CD4-positive, alpha-beta T cell (primary cell): ENCODE results near the gene UGT1A6. TPM values are rescaled to one million over a fixed set of nuclear protein-coding genes. Genes with fewer than 3 reads are reported as not detected.

Experiments
- ATAC-seq: fragments of 200-7000 bp; cut with Tn5 transposase; one replicate; pipeline ENCODE4 v1.10.0; 2022; ENCODE audit warnings: mild to moderate bottlenecking; ENCODE audit not compliant: poor library complexity
- CTCF ChIA-PET: fragments of 350-600 bp; sonication (Branson Sonifier 250); formaldehyde crosslinking; loops from one replicate; lab custom pipeline; 2021; ENCODE audit warnings: antibody characterized with exemption, inconsistent platforms; lab: Charles Lee
- POLR2A ChIA-PET: fragments of 350-600 bp; sonication (Branson Sonifier 250); formaldehyde crosslinking; loops from one replicate; lab custom pipeline; 2021; ENCODE audit warnings: antibody characterized with exemption, inconsistent platforms; lab: Charles Lee
- DNase-seq, 14 experiments: peaks; one replicate each; pipeline ENCODE4 v3.0.0-alpha.2; 2013 to 2020; ENCODE audit warnings: mixed read lengths in 2 of 14
- H3K27ac ChIP-seq, 2 donors: one replicate each; pipeline versions ENCODE4 v1.5.1 to v1.7.0; 2013; ENCODE audit warnings: low read length in 2 of 2, low read depth in 1 of 2, mild to moderate bottlenecking in 1 of 2
- H3K27me3 ChIP-seq, 2 experiments: 1 replicate in 1 of 2; 2 replicates in 1 of 2; pipeline versions ENCODE4 v1.6.1 to v1.7.0; 2013; ENCODE audit warnings: low read length in 2 of 2, control low read depth in 1 of 2, mild to moderate bottlenecking in 1 of 2, moderate library complexity in 1 of 2; ENCODE audit not compliant: insufficient read depth in 2 of 2, control insufficient read depth in 1 of 2
- H3K36me3 ChIP-seq: one replicate; pipeline ENCODE4 v1.6.1; 2013; ENCODE audit warnings: low read length, control low read depth; ENCODE audit not compliant: insufficient read depth
- H3K4me1 ChIP-seq: one replicate; pipeline ENCODE4 v1.6.1; 2013; ENCODE audit warnings: low read length, control low read depth; ENCODE audit not compliant: insufficient read depth
- H3K4me3 ChIP-seq: one replicate; pipeline ENCODE4 v1.5.1; 2013; ENCODE audit warnings: mild to moderate bottlenecking, low read length, moderate library complexity
- H3K9me3 ChIP-seq, 2 experiments: 1 replicate in 1 of 2; 2 replicates in 1 of 2; pipeline versions ENCODE4 v1.6.1 to v1.7.0; 2013; ENCODE audit warnings: low read length in 2 of 2, mild to moderate bottlenecking in 2 of 2, control low read depth in 1 of 2, moderate library complexity in 1 of 2; ENCODE audit not compliant: control insufficient read depth in 1 of 2, insufficient read depth in 1 of 2
- H3K27ac Mint-ChIP-seq: one replicate; pipeline ENCODE4 v1.8.0; 2020; ENCODE audit warnings: mixed read lengths
- H3K27me3 Mint-ChIP-seq: one replicate; pipeline ENCODE4 v1.8.0; 2021; ENCODE audit warnings: mixed read lengths
- H3K36me3 Mint-ChIP-seq: one replicate; pipeline ENCODE4 v1.8.0; 2021; ENCODE audit warnings: low read depth, mixed read lengths
- H3K4me1 Mint-ChIP-seq: one replicate; pipeline ENCODE4 v1.8.0; 2021; ENCODE audit warnings: low read depth, mixed read lengths
- H3K4me3 Mint-ChIP-seq: one replicate; pipeline ENCODE4 v1.8.0; 2020; ENCODE audit warnings: mild to moderate bottlenecking, mixed read lengths
- H3K9me3 Mint-ChIP-seq: one replicate; pipeline ENCODE4 v1.8.0; 2020; ENCODE audit warnings: mixed read lengths
- intact Hi-C, 2 experiments: fragments of 100-400 bp; cut with DNase I in 1 of 2; cut with micrococcal nuclease in 1 of 2; formaldehyde crosslinking; loops; one replicate each; pipeline versions ENCODE4 v1.15.1 to v1.9.0; 2023 to 2025; cut with DNase I, micrococcal nuclease
- total RNA-seq, 174 experiments: library from RNA in 2 of 174; stranded (reverse) in 2 of 174; gene quantifications; one replicate each; pipeline ENCODE4 v1.2.3 and lab custom pipeline; 2021 to 2026
- TF ChIP-seq, protein P1 (sequence below): fragments of 200-600 bp; IDR thresholded peaks from one replicate; pipeline ENCODE4 v1.8.0; 2022; ENCODE audit warnings: antibody characterized with exemption, mild to moderate bottlenecking

Gene UGT1A6
- total RNA-seq, 2 experiments from 2014 or later, result not detected

DNA sequence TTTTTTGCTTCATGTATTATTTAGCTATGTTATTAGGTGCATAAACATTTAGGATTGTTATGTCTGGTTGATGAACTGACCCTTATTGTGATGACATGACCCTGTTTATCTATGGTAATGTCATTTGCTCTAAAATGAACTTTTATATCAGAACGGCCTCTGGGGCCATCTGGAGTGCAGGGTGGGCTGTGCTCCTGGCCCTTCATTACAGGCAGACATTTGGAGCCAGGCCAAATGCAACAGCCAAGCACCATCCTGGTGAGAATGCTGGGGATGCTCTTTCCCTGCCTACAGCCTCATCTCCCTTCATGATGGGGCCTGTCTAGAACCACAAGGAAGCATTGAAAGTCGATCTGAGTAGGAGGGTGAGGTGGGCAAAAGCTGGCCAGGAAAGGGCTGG lies 123.6 kb downstream of the UGT1A6 start:
- H3K36me3 ChIP-seq, result no peaks in the 10 kb centered on the region
- ChIA-PET POLR2A (no interaction called here), CTCF (no interaction called here)
- H3K9me3 ChIP-seq, result peaks cover 0 to 18% of the 10 kb centered on the region in 2 experiments
- TF ChIP-seq, protein P1, sequence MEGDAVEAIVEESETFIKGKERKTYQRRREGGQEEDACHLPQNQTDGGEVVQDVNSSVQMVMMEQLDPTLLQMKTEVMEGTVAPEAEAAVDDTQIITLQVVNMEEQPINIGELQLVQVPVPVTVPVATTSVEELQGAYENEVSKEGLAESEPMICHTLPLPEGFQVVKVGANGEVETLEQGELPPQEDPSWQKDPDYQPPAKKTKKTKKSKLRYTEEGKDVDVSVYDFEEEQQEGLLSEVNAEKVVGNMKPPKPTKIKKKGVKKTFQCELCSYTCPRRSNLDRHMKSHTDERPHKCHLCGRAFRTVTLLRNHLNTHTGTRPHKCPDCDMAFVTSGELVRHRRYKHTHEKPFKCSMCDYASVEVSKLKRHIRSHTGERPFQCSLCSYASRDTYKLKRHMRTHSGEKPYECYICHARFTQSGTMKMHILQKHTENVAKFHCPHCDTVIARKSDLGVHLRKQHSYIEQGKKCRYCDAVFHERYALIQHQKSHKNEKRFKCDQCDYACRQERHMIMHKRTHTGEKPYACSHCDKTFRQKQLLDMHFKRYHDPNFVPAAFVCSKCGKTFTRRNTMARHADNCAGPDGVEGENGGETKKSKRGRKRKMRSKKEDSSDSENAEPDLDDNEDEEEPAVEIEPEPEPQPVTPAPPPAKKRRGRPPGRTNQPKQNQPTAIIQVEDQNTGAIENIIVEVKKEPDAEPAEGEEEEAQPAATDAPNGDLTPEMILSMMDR, result no peak
- H3K9me3 Mint-ChIP-seq, result no peaks in the 10 kb centered on the region
- H3K4me1 ChIP-seq, result no peaks in the 10 kb centered on the region
- H3K4me3 ChIP-seq, result no peak overlapping the region
- peak in 1 of 14 experiments; percentile 2 for DNase-seq
- peaks cover 0 to 2% of the 10 kb centered on the region in 2 experiments for H3K27me3 ChIP-seq
- no peak overlapping the region for H3K27ac Mint-ChIP-seq
- H3K27me3 Mint-ChIP-seq, result peaks cover 7% of the 10 kb centered on the region
- H3K4me1 Mint-ChIP-seq, result no peaks in the 10 kb centered on the region
- H3K27ac ChIP-seq, result no peak overlapping the region
- intact Hi-C loops, result no loop called here
- H3K4me3 Mint-ChIP-seq, result no peak overlapping the region
- H3K36me3 Mint-ChIP-seq, result no peaks in the 10 kb centered on the region
- ATAC-seq, result no peak

DNA sequence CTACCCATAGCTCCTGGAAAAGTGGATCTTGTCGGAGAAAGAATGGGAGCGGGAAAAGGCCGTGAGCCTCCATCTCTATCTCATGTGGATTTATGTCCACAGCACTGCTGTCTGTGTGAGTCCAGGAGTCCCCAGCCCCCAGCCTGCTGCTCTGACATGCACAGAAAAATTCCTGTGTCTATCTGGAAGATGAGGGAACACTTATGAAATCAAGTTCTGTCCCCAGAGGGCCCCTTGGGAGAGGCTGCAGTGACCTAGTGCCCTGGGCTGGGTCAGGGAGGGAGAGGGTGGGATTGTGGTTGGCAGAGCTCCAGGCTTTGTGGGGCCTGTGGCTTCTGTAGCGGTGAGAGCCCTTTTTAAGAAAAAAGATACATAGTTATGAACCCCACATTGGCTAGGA lies 124.1 kb downstream of the UGT1A6 start:
- Histone ChIP-seq H3K4me3 (no peak overlapping the region), H3K4me1 (no peaks in the 10 kb centered on the region), H3K9me3 (peaks cover 0 to 16% of the 10 kb centered on the region in 2 experiments), H3K36me3 (no peaks in the 10 kb centered on the region), H3K27me3 (peaks cover 0 to 2% of the 10 kb centered on the region in 2 experiments), H3K27ac (no peak overlapping the region)
- no peak overlapping the region for H3K27ac Mint-ChIP-seq
- no peak for ATAC-seq
- H3K4me1 Mint-ChIP-seq, result no peaks in the 10 kb centered on the region
- DNase-seq, result peak in 1 of 14 experiments; percentile 10
- intact Hi-C loops, result no loop called here
- no peaks in the 10 kb centered on the region for H3K9me3 Mint-ChIP-seq
- ChIA-PET CTCF (no interaction called here), POLR2A (no interaction called here)
- no peaks in the 10 kb centered on the region for H3K36me3 Mint-ChIP-seq
- no peak overlapping the region for H3K4me3 Mint-ChIP-seq
- H3K27me3 Mint-ChIP-seq, result peaks cover 11% of the 10 kb centered on the region
- TF ChIP-seq, protein P1, result no peak

DNA sequence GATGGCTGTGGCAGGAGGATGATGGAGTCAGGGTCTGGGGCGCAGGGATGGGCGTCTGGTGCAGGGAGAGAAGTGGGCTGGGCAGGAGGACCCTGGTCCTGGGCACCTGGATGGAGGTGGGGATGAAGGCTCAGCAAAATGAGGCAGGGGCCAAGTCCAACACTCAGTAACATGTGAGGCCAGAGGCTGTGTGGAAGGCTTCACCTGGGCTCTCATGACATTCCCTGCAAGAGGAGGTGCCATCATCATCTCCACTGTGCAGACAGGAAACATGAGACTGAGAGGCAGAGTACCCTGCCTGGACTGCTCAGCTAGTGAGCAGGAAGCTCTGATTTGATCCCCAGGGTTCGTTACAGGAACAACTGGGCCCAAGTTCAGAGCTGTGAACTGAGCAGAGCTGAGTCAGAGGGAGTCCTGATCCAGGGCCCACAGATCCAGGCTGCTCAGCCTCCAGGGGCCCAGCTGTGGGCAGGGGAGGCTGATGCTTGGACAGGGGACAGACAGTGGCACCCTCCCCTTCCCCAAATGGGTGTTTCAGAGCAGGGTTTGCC lies 124.7 kb downstream of the UGT1A6 start:
- no peak overlapping the region for H3K4me3 ChIP-seq
- Mint-ChIP-seq H3K27me3 (peaks cover 7% of the 10 kb centered on the region), H3K9me3 (no peaks in the 10 kb centered on the region), H3K27ac (no peak overlapping the region), H3K36me3 (no peaks in the 10 kb centered on the region), H3K4me1 (no peaks in the 10 kb centered on the region), H3K4me3 (no peak overlapping the region)
- CTCF ChIA-PET, result no interaction called here
- POLR2A ChIA-PET, result no interaction called here
- peaks cover 0 to 13% of the 10 kb centered on the region in 2 experiments for H3K9me3 ChIP-seq
- no peak overlapping the region for H3K27ac ChIP-seq
- intact Hi-C loops, result no loop called here
- DNase-seq (peak in 1 of 14 experiments; percentile 15), ATAC-seq (no peak)
- no peaks in the 10 kb centered on the region for H3K36me3 ChIP-seq
- H3K27me3 ChIP-seq, result peaks cover 0 to 2% of the 10 kb centered on the region in 2 experiments
- TF ChIP-seq, protein P1, result no peak
- H3K4me1 ChIP-seq, result no peaks in the 10 kb centered on the region
